Stimulated activated effector memory CD8-positive, alpha-beta T cell treated with anti-CD3 and anti-CD28 coated beads, Interleukin-12 subunit alpha, Interleukin-12 subunit beta, amount 100 ng/mL, for 72 hours (primary cell): Measurements from ENCODE around the gene ATP7B.
"Not testable (repeated sequence)": the region's sequence is repeated elsewhere in the genome, so short reads cannot be mapped to it uniquely, and the experiment has no call there.

Experiments
- ATAC-seq: fragments of 150-1000 bp; cut with Tn5 transposase; 2 replicates; pipeline ENCODE4 v1.10.0; 2021
- DNase-seq, 2 donors: peaks; one replicate each; pipeline ENCODE4 v3.0.0; 2021 to 2022; ENCODE audit warnings: low spot score in 2 of 2
- H3K27ac Mint-ChIP-seq: one replicate; pipeline ENCODE4 v1.8.0; 2022; ENCODE audit warnings: mild to moderate bottlenecking, mixed read lengths
- H3K36me3 Mint-ChIP-seq: one replicate; pipeline ENCODE4 v1.8.0; 2022; ENCODE audit warnings: mild to moderate bottlenecking, mixed read lengths
- H3K4me1 Mint-ChIP-seq: one replicate; pipeline ENCODE4 v1.8.0; 2022; ENCODE audit warnings: mixed read lengths
- H3K4me3 Mint-ChIP-seq: one replicate; pipeline ENCODE4 v1.8.0; 2022; ENCODE audit warnings: mild to moderate bottlenecking, mixed read lengths
- H3K9me3 Mint-ChIP-seq: one replicate; pipeline ENCODE4 v1.8.0; 2022; ENCODE audit warnings: mixed read lengths

Gene ATP7B

GRCh38 chr13:51998723-51999509 lies 12.3 kb downstream of the ATP7B start:
- no peaks in the 10 kb centered on the region for H3K4me1 Mint-ChIP-seq
- no peak overlapping the region for H3K4me3 Mint-ChIP-seq
- no peak overlapping the region for H3K27ac Mint-ChIP-seq
- no peak for DNase-seq
- H3K9me3 Mint-ChIP-seq: no peaks in the 10 kb centered on the region
- no peak for ATAC-seq
- no peaks in the 10 kb centered on the region for H3K36me3 Mint-ChIP-seq

DNA sequence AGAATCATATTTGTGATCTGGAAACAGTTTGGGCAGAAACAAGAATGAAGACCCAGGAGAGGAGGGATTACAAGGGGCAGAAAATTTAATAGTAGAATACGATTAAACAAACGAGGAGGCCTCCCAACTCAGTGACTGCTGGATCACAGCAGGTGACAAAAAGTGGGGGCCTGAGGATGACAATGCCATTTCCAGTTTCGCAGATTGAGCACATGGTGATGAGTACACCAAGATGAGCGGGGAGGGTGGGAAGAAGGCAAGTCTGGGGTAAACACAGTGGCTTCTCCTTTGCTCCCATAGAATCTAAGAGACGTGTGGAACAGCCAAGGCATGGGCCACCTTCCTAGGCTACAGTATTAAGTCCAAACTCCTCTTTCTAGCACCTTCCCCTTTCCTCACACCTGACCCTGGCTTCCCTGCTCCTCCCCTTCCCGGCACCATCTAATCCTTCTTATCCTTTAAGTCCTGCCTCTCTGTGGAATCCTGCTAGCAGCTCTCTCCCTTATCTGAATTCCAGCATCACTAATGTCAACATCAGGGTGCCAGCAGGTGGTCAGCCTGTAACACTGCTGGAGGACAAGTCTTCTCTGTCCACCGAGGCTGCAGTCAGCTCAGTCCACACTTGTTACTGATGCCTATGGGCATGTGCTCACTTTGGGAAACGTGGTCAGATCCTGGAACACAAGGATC lies 13.5 kb downstream of the ATP7B start:
- Mint-ChIP-seq H3K4me3 (no peak overlapping the region), H3K36me3 (no peaks in the 10 kb centered on the region)

DNA sequence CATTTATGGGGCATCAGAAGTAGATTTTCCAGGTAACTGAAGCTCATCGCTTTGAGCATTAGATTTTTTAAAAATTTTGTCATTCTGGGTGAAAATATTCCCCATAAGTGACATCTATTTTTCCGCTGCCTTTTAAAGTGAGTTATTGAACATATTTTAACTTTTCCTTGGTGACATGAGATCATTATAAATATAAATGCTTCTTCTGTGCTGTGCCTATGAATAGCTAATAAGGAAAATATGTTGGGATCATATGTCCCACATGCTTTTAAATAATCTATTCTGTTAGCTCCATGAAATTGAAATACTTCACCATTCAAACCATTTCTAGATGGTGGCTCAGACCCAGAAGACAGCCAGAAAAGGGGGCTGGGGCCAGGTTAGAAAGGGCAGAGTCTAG lies 14.1 kb downstream of the ATP7B start:
- Mint-ChIP-seq H3K27ac (no peak overlapping the region), H3K36me3 (no peaks in the 10 kb centered on the region), H3K9me3 (no peaks in the 10 kb centered on the region)

More for the DNA sequence above, 13.5 kb downstream of the ATP7B start:
- H3K27ac Mint-ChIP-seq: no peak overlapping the region
- DNase-seq: no peak
- no peak for ATAC-seq
- H3K9me3 Mint-ChIP-seq: no peaks in the 10 kb centered on the region
- H3K4me1 Mint-ChIP-seq: no peaks in the 10 kb centered on the region

GRCh38 chr13:51996641-51997040 lies 14.6 kb downstream of the ATP7B start:
- Mint-ChIP-seq H3K4me1 (no peaks in the 10 kb centered on the region), H3K9me3 (no peaks in the 10 kb centered on the region), H3K27ac (no peak overlapping the region), H3K36me3 (no peaks in the 10 kb centered on the region), H3K4me3 (no peak overlapping the region)
- ATAC-seq (no peak), DNase-seq (no peak)

More for the DNA sequence above, 14.1 kb downstream of the ATP7B start:
- no peak for DNase-seq
- ATAC-seq: no peak
- no peaks in the 10 kb centered on the region for H3K4me1 Mint-ChIP-seq
- no peak overlapping the region for H3K4me3 Mint-ChIP-seq

DNA sequence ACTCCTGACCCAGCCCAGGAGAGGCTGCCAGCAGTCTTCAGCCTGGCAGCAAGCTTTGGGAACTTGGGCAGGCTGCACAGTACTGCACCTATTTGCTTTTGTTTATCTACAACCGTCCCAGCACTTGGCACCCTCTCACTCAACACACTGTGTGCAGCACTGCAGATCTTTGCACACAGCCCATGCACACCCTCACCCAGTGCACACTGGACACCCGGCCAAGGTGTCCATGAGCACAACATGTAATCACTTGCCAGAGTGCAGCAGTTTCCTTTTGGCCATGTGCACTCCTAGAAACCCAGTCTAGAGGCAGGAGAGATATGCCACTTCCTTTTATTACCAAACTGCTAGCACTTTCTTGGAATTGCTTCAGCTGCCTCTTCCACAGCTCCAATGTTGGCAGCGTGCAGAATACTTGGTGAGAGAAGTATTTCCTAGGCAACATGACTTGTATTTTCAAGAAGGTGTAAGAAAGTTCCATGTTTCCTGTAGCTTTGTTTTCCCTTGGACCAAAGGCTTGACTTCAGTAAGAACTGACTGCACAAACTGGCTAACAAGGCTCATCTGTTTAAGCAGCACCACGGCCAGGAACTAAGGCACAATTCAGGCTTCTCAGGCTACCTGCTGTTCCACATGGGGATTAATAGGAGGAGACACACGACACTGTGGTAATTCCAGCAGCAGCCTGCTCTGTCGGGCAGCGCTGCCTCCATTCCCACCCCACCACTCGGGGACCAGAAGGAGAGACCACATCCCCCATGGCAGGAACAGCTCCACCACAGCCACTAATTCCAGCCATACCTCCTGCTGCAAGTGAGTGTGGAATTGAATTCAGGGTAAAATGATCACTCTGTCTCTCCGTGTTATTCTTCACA lies 15.3 kb downstream of the ATP7B start:
- ATAC-seq: peak; percentile 45
- DNase-seq: no peak
- Mint-ChIP-seq H3K27ac (no peak overlapping the region), H3K36me3 (no peaks in the 10 kb centered on the region), H3K9me3 (no peaks in the 10 kb centered on the region), H3K4me3 (no peak overlapping the region), H3K4me1 (no peaks in the 10 kb centered on the region)

- Mint-ChIP-seq H3K27ac (no peak overlapping the region), H3K36me3 (no peaks in the 10 kb centered on the region), H3K4me3 (no peak overlapping the region), H3K9me3 (no peaks in the 10 kb centered on the region), H3K4me1 (no peaks in the 10 kb centered on the region)
- DNase-seq: no peak
- no peak for ATAC-seq
These were observed 17.5 kb downstream of the ATP7B start for GRCh38 chr13:51993713-51994112.

GRCh38 chr13:51988988-51989618 lies 22.1 kb downstream of the ATP7B start:
- ATAC-seq (no peak), DNase-seq (no peak)
- H3K36me3 Mint-ChIP-seq: no peaks in the 10 kb centered on the region
- H3K27ac Mint-ChIP-seq: no peak overlapping the region
- H3K4me1 Mint-ChIP-seq: no peaks in the 10 kb centered on the region
- no peak overlapping the region for H3K4me3 Mint-ChIP-seq
- no peaks in the 10 kb centered on the region for H3K9me3 Mint-ChIP-seq

DNA sequence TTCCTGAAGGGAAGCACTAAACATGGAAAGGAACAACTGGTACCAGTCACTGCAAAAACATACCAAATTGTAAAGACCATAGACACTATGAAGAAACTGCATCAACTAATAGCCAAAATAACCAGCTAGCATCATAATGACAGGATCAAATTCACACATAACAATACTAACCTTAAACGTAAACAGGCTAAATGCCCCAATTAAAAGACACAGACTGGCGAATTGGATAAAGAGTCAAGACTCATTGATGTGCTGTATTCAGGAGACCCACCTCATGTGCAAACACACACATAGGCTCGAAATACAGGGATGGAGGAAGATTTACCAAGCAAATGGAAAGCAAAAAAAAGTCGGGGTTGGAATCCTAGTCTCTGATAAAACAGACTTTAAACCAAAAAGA lies 26.3 kb downstream of the ATP7B start:
- not testable (repeated sequence) for H3K4me3 Mint-ChIP-seq, ATAC-seq, DNase-seq

GRCh38 chr13:51983292-51983691 lies 28.0 kb downstream of the ATP7B start:
- H3K9me3 Mint-ChIP-seq, H3K27ac Mint-ChIP-seq, H3K4me3 Mint-ChIP-seq, ATAC-seq, DNase-seq, H3K36me3 Mint-ChIP-seq, H3K4me1 Mint-ChIP-seq: not testable (repeated sequence)

More for the DNA sequence above, 26.3 kb downstream of the ATP7B start:
- H3K27ac Mint-ChIP-seq, H3K36me3 Mint-ChIP-seq, H3K4me1 Mint-ChIP-seq, H3K9me3 Mint-ChIP-seq: not testable (repeated sequence)

GRCh38 chr13:51981355-51981754 lies 29.9 kb downstream of the ATP7B start:
- H3K36me3 Mint-ChIP-seq: no peaks in the 10 kb centered on the region
- no peaks in the 10 kb centered on the region for H3K9me3 Mint-ChIP-seq
- ATAC-seq: no peak
- DNase-seq: no peak
- no peak overlapping the region for H3K4me3 Mint-ChIP-seq
- H3K27ac Mint-ChIP-seq: no peak overlapping the region
- H3K4me1 Mint-ChIP-seq: no peaks in the 10 kb centered on the region

DNA sequence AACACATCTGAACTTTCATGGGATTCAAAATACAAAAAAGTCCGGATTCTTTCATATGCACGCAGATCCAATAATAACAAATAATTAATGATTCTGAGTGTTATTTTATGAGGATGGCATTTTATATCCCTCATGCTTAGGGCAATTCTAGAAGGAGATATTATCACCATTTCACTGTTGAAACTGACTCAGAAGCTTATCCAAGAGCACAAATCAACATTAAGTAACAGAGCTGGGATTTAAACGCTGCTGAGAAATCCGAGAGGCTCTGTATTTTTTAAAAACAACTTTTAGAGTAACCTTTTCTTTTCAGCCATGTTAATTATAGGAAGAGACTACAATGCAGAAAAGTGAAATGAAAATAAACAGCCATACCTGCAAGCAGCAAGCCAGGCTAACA lies 30.3 kb downstream of the ATP7B start:
- no peak overlapping the region for H3K27ac Mint-ChIP-seq
- H3K4me1 Mint-ChIP-seq: no peaks in the 10 kb centered on the region
- no peaks in the 10 kb centered on the region for H3K9me3 Mint-ChIP-seq
- DNase-seq (no peak), ATAC-seq (no peak)
- H3K4me3 Mint-ChIP-seq: no peak overlapping the region
- H3K36me3 Mint-ChIP-seq: no peaks in the 10 kb centered on the region

DNA sequence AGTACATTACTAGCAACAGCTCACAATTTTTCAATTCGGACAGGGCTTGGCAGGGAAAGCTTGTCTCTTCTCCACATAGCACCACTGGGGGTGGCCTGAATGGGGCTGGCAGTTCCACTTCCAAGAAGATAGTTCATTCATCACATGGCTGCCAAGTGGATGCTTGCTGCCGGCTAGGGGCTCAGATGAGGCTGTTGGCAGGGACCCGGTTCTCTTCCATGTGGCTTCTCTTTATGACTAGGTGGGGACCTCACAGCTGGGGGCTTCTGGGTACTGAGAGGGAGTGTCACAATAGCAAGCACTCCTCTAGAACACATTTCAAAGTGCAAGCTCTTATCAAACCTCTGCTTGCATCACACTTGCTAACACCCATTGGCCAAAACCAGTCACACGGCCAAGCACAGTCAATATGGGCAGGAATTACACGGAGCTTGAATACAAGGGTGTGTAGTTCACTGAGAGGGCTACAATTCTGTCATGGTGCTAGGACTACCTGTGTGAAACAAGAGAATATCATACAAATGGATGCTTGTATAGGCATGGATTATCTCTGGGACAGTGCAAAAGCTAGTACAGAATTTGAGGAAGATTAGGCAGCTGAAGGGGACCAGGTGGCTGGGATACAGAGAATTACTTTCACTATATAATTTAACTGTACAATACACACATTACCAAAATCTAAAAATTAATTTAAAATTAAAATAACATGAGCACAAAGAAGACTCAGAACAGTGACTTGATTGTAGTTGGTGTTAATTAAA lies 32.3 kb downstream of the ATP7B start:
- ATAC-seq (no peak), DNase-seq (no peak)
- H3K9me3 Mint-ChIP-seq: no peaks in the 10 kb centered on the region

GRCh38 chr13:51977625-51978024 lies 33.6 kb downstream of the ATP7B start:
- no peak for ATAC-seq
- Mint-ChIP-seq H3K27ac (no peak overlapping the region), H3K36me3 (no peaks in the 10 kb centered on the region), H3K4me3 (no peak overlapping the region), H3K9me3 (no peaks in the 10 kb centered on the region), H3K4me1 (no peaks in the 10 kb centered on the region)
- DNase-seq: no peak

More for the DNA sequence above, 32.3 kb downstream of the ATP7B start:
- no peaks in the 10 kb centered on the region for H3K36me3 Mint-ChIP-seq
- no peak overlapping the region for H3K4me3 Mint-ChIP-seq
- H3K4me1 Mint-ChIP-seq: no peaks in the 10 kb centered on the region
- no peak overlapping the region for H3K27ac Mint-ChIP-seq

- no peak overlapping the region for H3K27ac Mint-ChIP-seq
- DNase-seq (no peak), ATAC-seq (no peak)
- no peaks in the 10 kb centered on the region for H3K4me1 Mint-ChIP-seq
- H3K36me3 Mint-ChIP-seq: peaks cover 7% of the 10 kb centered on the region
- no peak overlapping the region for H3K4me3 Mint-ChIP-seq
- no peaks in the 10 kb centered on the region for H3K9me3 Mint-ChIP-seq
These were observed 34.4 kb downstream of the ATP7B start for GRCh38 chr13:51976890-51977289.
